ENCODE results near the gene ZNF679.
A peak's percentile ranks its signal among the peaks of the same experiment; 100 is the strongest.
"Not testable (repeated sequence)": the region's sequence is repeated elsewhere in the genome, so short reads cannot be mapped to it uniquely, and the experiment has no call there.

ZNF679 gene

DNA sequence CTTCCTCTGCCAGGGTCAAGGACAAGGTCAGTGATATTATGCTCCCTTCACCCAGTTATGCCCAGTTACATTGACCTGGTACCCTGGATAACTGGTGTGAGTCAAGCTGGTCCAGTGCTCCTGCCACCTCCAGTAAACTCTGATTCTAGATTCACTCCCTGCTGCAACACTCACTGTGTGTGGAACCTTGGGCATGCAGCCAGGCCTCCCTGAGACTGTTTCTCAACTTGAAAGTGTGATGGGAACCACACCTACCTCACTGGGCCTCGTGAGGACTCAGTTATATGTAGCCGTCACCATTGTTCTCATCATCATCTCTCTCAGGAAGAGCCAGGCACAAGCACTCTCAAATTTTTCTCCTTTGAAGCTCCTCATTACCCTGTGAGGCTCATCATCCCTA, 84.6 kb downstream of the ZNF679 start:
- no peak for FAIRE-seq

DNA sequence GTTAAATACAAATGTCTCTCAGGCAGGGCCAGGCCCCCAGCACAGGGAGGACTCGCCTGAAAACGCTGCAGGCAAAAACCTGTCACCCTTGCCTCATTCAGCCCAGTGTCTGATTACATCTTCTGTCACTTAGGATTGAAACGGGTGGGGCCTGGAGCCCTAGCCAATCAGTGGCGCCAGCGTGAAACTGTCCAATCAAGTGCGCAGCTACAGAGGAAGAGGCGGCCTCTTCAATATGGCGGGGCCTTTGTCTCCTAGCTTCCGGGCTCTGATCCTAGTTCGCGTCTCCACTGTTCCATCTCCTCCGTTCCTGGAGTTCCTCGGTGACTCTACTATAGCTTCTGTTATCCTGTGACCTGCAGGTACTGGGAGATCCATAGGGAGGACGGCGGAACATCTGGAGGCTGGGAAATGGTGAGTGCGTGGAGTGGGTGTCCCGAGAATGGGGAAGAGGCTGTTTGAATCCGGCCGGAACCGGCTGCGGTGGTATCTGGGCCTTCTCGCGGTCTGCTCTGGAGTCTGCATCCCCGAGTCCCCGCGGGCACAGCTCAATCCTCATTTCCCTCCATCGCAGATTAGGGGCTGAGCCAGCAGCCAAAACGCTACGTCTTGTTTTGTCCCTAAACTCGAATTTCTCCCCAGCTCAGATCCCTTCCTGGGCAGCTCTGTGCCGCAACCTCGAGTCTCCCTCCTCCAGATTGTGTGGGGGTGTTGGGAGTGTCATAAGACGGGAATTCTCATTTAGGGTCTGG, 85.6 kb downstream of the ZNF679 start, which contains the start of gene ZNF736:
ZNF736 (plus strand) TSS at position 222 of the 752 bp plus-strand sequence; CDS start at position 412, 190 bp downstream.
- FAIRE-seq = peak; percentile 95

DNA sequence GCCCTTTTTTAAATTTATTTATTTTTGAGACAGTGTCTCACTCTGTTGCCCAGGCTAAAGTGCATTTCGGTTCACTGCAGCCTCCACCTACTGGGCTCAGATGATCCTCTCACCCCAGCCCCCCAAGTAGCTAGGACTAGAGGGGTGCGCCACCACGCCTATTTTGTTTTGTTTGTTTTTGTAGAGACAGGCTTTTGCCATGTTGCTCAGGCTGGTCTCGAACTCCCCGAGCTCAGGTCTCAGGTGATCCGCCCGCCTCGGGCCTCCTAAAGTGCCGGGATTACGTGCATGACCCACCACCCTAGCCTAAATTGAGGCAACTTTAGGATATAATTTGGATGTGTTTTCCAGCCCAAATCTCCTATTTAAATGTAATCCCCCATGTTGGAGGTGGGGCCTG, 86.3 kb downstream of the ZNF679 start:
- no peak for FAIRE-seq

DNA sequence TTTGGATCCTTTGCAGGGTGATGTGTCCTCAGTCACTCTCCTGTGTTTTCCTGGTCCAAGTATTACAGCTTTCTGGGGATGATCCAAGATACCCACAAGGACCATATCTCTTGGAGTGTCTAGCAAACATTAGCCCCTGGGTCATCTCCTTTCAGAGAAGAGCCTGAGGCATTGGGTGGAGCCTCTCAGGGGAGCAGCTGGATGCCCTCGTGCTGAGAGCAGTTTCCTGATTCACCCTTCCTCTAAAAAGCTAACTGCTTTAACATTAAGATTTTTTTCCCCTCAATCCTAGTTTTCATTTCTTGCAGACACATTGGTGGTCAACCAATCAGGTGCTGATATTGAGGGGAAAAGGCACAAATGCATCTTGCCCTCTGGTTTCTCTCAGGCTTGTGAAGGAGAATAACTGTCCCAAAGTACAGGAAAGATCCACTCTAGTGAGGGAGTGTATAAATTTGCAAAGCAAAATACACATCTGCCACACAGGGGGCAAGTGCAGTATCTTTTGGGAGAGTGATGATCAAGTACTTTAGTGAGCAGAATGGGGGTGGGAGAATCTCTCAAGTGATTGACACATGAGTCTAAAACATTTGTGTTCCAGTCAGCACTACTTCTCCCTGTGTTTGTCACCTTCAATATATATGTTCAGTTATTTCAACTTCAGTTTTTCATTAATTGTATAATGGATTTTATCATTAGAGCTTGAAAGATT, 87.9 kb downstream of the ZNF679 start:
- FAIRE-seq = not testable (repeated sequence)

Measured in endometrium (tissue), 2 donors.